ENCODE data around the gene RPL41.

DNA sequence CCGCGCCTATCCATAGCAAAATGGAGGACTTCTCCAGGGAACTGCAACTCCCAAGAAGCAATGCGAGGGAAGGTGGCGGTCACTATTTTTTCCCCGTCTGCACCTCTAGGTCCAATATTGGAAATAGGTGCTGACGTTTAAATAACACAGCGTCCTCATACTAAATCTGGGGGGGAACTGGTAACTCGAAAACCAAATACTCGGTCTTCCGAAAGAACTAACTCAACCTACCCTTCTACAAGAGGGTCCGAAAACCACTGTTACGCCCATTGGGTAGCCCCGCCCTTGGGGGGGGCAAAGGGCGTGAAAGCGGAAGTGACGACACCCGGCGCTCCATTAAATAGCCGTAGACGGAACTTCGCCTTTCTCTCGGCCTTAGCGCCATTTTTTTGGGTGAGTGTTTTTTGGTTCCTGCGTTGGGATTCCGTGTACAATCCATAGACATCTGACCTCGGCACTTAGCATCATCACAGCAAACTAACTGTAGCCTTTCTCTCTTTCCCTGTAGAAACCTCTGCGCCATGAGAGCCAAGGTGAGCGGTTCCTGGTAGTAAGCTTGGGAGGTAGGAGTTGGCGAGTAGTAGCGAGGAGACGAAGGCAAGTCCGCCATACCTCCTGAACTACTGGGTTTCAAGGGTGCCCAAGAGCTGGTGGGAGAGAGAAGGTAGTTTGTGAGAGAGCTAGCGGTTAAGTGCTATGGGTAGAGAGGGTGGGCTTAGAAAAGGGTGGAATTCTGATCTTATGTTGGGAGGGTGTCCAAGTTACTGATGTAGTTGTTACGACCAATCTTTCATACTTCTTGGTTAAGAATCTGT is at the start of gene RPL41:
- TF ChIP-seq, protein P1, sequence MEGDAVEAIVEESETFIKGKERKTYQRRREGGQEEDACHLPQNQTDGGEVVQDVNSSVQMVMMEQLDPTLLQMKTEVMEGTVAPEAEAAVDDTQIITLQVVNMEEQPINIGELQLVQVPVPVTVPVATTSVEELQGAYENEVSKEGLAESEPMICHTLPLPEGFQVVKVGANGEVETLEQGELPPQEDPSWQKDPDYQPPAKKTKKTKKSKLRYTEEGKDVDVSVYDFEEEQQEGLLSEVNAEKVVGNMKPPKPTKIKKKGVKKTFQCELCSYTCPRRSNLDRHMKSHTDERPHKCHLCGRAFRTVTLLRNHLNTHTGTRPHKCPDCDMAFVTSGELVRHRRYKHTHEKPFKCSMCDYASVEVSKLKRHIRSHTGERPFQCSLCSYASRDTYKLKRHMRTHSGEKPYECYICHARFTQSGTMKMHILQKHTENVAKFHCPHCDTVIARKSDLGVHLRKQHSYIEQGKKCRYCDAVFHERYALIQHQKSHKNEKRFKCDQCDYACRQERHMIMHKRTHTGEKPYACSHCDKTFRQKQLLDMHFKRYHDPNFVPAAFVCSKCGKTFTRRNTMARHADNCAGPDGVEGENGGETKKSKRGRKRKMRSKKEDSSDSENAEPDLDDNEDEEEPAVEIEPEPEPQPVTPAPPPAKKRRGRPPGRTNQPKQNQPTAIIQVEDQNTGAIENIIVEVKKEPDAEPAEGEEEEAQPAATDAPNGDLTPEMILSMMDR (IDR thresholded peaks at IDR 0.05) = no peak
- TF ChIP-seq EP300 (IDR thresholded peaks at IDR 0.05) = peak in 1 of 4 donors; percentile 73
- TF ChIP-seq POLR2A (IDR thresholded peaks at IDR 0.05) = peak; percentile 91 to 98 (median 94)
- peak; percentile 99 for TF ChIP-seq POLR2AphosphoS5 (IDR thresholded peaks at IDR 0.05)

Data from upper lobe of left lung (tissue), 4 donors.